Measurements from ENCODE around the gene MED13. TPM values are rescaled to one million over a fixed set of nuclear protein-coding genes. Genes with fewer than 3 reads are reported as not detected.

MED13 gene
- total and polyA plus RNA-seq, 9 of the 15 experiments (the other 6 are each of a cell fraction or from before 2014, with no cell fraction given), result 5.4 to 48.4 (median 28.2) TPM

DNA sequence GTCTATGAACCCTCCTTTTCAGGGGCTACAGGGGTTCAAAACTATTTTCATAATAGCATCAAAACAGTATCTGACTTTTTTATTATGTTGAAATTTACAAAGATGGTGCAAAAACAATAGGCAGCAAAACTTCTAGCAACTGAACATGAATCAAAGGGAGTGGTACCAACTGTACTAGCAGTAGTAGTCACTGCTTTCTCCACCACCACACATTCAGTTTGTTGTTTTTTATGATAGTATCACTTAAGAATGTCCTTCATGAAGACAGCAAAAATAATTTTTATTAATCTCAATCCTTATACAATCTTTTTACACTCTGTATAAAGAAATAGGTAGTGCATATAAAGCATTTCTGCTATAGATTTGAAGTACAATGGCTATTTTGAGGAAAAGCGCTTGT, 47.6 kb downstream of the MED13 start:
- Histone ChIP-seq H3K4me1 (replicated peaks in 1 of 2; ENCODE audit: control insufficient read depth in 2 of 2, insufficient read depth in 2 of 2, low read length in 2 of 2) (no peaks in the 10 kb centered on the region), H3K27ac (ENCODE audit: extremely low read depth, low read depth, low read length) (no peak overlapping the region), H3K27me3 (ENCODE audit: control insufficient read depth in 2 of 2, insufficient read depth in 2 of 2, low read length in 2 of 2) (no peaks in the 10 kb centered on the region), H3K9me3 (replicated peaks; ENCODE audit: control insufficient read depth, insufficient read depth, low read depth, low read length) (no peaks in the 10 kb centered on the region; the same call in 1 of the 2 replicates), H4K20me1 (replicated peaks; ENCODE audit: control insufficient read depth, insufficient read depth, low read length) (no peaks in the 10 kb centered on the region), H3K4me2 (ENCODE audit: insufficient read depth, low read length) (no peak overlapping the region), H2AFZ (ENCODE audit: low read depth, low read length) (no peak overlapping the region), H3K9ac (ENCODE audit: insufficient read depth in 1 of 2, low read depth in 2 of 2, low read length in 2 of 2) (no peak overlapping the region), H3K4me3 (no peak overlapping the region), H3K79me2 (ENCODE audit: control insufficient read depth, insufficient read depth, low read length) (peaks cover 22% of the 10 kb centered on the region; the same call in 2 of the 3 replicates), H3K9me1 (ENCODE audit: control insufficient read depth, insufficient read depth, low read length) (no peaks in the 10 kb centered on the region), H3K36me3 (ENCODE audit: control insufficient read depth, insufficient read depth, low read length) (peaks cover 66% of the 10 kb centered on the region)
- DNase-seq (ENCODE audit: extremely low read depth in 1 of 4, low spot score in 3 of 4) (no peak), FAIRE-seq (no peak), ATAC-seq (no peak)
- POLR2A ChIA-PET, result interaction anchor here (1.3 kb wide), 1 partner anchor 11 kb away, joined by 3 read pairs; no protein-coding TSS in a partner anchor
- 100% methylated on average over 1 of the region's 1 CpG for WGBS (ENCODE audit: insufficient coverage, low coverage, missing lambda C conversion rate)
- CTCF ChIA-PET (ENCODE audit: low intra/inter-chr PET ratio), result no interaction called here
- in situ Hi-C loops (cut with MboI), result no loop called here
- TF ChIP-seq HCFC1 (IDR thresholded peaks at IDR 0.05; ENCODE audit: low read depth, low read length) (no peak), ZFP30 (CRISPR knock-in tag; IDR thresholded peaks at IDR 0.05; ENCODE audit: borderline replicate concordance) (no peak), NFIX (CRISPR knock-in tag; IDR thresholded peaks at IDR 0.05; ENCODE audit: low read depth) (no peak), EWSR1 (IDR thresholded peaks at IDR 0.05; ENCODE audit: borderline replicate concordance, low read depth, partially characterized antibody) (no peak), ZBTB11 (CRISPR knock-in tag; IDR thresholded peaks at IDR 0.05) (peak in 1 of 3 experiments; percentile 63; a peak in 1 of 6 replicates)
- no TSS peak for BruUV-seq (replicated peaks)
- intact Hi-C loops (cut with micrococcal nuclease), result no loop called here
